MCF 10A (cell line): Measurements from ENCODE around the gene ZNF615. TPM values are rescaled to one million over a fixed set of nuclear protein-coding genes. Genes with fewer than 3 reads are reported as not detected.
A peak's percentile ranks its signal among the peaks of the same experiment; 100 is the strongest.

Source experiments
- BruUV-seq: library from RNA; stranded (reverse); fragments of 400-500 nt; replicated peaks from 2 replicates; lab custom pipeline; 2021; lab: Mats Ljungman, UMichigan
- CTCF ChIA-PET: fragments of 300-600 bp; sonication (Branson Sonifier 250); formaldehyde crosslinking; extraction: SDS; loops from one replicate; lab custom pipeline; 2021; ENCODE audit warnings: antibody characterized with exemption, inconsistent platforms; lab: Yijun Ruan, JAX
- POLR2A ChIA-PET: fragments of 300-600, 350-650 bp; sonication (Branson Sonifier 250); formaldehyde crosslinking; extraction: SDS; loops from one replicate; lab custom pipeline; 2020; ENCODE audit warnings: antibody characterized with exemption, inconsistent platforms; lab: Yijun Ruan, JAX
- DNase-seq: peaks from one replicate; pipeline ENCODE4 v3.0.0-alpha.2; 2018; ENCODE audit not compliant: unreplicated experiment
- H3K27ac Mint-ChIP-seq: one replicate; pipeline ENCODE4 v1.8.0; 2022; ENCODE audit warnings: mild to moderate bottlenecking, low read depth, mixed read lengths; ENCODE audit not compliant: unreplicated experiment
- H3K27me3 Mint-ChIP-seq: one replicate; pipeline ENCODE4 v1.8.0; 2022; ENCODE audit warnings: mixed read lengths; ENCODE audit not compliant: insufficient read depth, unreplicated experiment
- H3K36me3 Mint-ChIP-seq: one replicate; pipeline ENCODE4 v1.8.0; 2022; ENCODE audit warnings: mild to moderate bottlenecking, moderate library complexity, mixed read lengths; ENCODE audit not compliant: insufficient read depth, unreplicated experiment
- H3K4me1 Mint-ChIP-seq: one replicate; pipeline ENCODE4 v1.8.0; 2022; ENCODE audit warnings: mixed read lengths; ENCODE audit not compliant: insufficient read depth, unreplicated experiment
- H3K4me3 Mint-ChIP-seq: one replicate; pipeline ENCODE4 v1.8.0; 2022; ENCODE audit warnings: mild to moderate bottlenecking, moderate library complexity, mixed read lengths; ENCODE audit not compliant: unreplicated experiment
- H3K9me3 Mint-ChIP-seq: one replicate; pipeline ENCODE4 v1.8.0; 2022; ENCODE audit warnings: mixed read lengths; ENCODE audit not compliant: unreplicated experiment
- CTCF ChIP-seq: fragments of 200-600 bp; IDR thresholded peaks from one replicate; pipeline ENCODE4 v1.8.0; 2022; ENCODE audit warnings: antibody characterized with exemption, mild to moderate bottlenecking; ENCODE audit not compliant: unreplicated experiment
- intact Hi-C: fragments of 100-400 bp; cut with micrococcal nuclease; formaldehyde crosslinking; loops from 2 replicates; pipeline ENCODE4 v1.14.1; 2022
- total RNA-seq: library from RNA; stranded (reverse); gene quantifications from 2 replicates; pipeline ENCODE4 v1.2.3, GENCODE V29; 2022

ZNF615 gene
- total RNA-seq, 1 experiment from 2014 or later = 7.3 TPM

- ChIA-PET POLR2A (interaction anchor here (0.7 to 2.9 kb wide), 12 partner anchors 9 to 261 kb away, joined by 3 to 31 read pairs (median 4); partner anchors contain the start of genes PPP2R1A, ZNF350, ZNF432 and ZNF614), CTCF (no interaction called here)
- H3K27me3 Mint-ChIP-seq = no peaks in the 10 kb centered on the region
- peaks cover 8% of the 10 kb centered on the region for H3K4me1 Mint-ChIP-seq
- no peak for TF ChIP-seq CTCF
- H3K27ac Mint-ChIP-seq = peak overlapping the region; percentile 98
- peak overlapping the region; percentile 99 for H3K4me3 Mint-ChIP-seq
- intact Hi-C loops = no loop called here
- no peak for DNase-seq
- peaks cover 32% of the 10 kb centered on the region for H3K36me3 Mint-ChIP-seq
- BruUV-seq = no TSS peak
- peaks cover 19% of the 10 kb centered on the region for H3K9me3 Mint-ChIP-seq
Measured at GRCh38 chr19:52007451-52007805, 583 bp downstream of the ZNF615 start.

- H3K27me3 Mint-ChIP-seq = no peaks in the 10 kb centered on the region
- no TSS peak for BruUV-seq
- intact Hi-C loops = no loop called here
- peaks cover 16% of the 10 kb centered on the region for H3K9me3 Mint-ChIP-seq
- no peak for DNase-seq
- H3K4me3 Mint-ChIP-seq = no peak overlapping the region
- POLR2A ChIA-PET = no interaction called here
- peaks cover 71% of the 10 kb centered on the region for H3K36me3 Mint-ChIP-seq
- CTCF ChIA-PET = no interaction called here
- H3K4me1 Mint-ChIP-seq = no peaks in the 10 kb centered on the region
- no peak overlapping the region for H3K27ac Mint-ChIP-seq
- no peak for TF ChIP-seq CTCF
Measured at GRCh38 chr19:51994048-51994644, 13.9 kb downstream of the ZNF615 start.

- CTCF ChIA-PET = no interaction called here
- Mint-ChIP-seq H3K9me3 (peaks cover 23% of the 10 kb centered on the region), H3K4me1 (no peaks in the 10 kb centered on the region), H3K4me3 (no peak overlapping the region), H3K27ac (no peak overlapping the region), H3K27me3 (no peaks in the 10 kb centered on the region), H3K36me3 (peaks cover 64% of the 10 kb centered on the region)
- POLR2A ChIA-PET = no interaction called here
- BruUV-seq = no TSS peak
- no peak for TF ChIP-seq CTCF
- no peak for DNase-seq
- intact Hi-C loops = no loop called here
Measured at GRCh38 chr19:51993422-51993821, 14.6 kb downstream of the ZNF615 start.

- DNase-seq = peak; percentile 94
- Mint-ChIP-seq H3K27ac (peak within 1 kb of the TSS; percentile 96), H3K9me3 (peaks cover 29% of the 10 kb centered on the region), H3K27me3 (no peaks in the 10 kb centered on the region), H3K4me1 (no peaks in the 10 kb centered on the region), H3K36me3 (peaks cover 22% of the 10 kb centered on the region), H3K4me3 (peak within 1 kb of the TSS; percentile 88)
- POLR2A ChIA-PET = interaction anchor here (0.7 to 1.4 kb wide), 5 partner anchors 19 to 42 kb away, joined by 3 to 7 read pairs (median 4); partner anchors contain the start of genes ZNF614 and ZNF615
- CTCF ChIA-PET = no interaction called here
- BruUV-seq = TSS peak; percentile 65
- TF ChIP-seq CTCF = no peak
- intact Hi-C loops = loop anchor here (1.0 to 2.0 kb wide), 2 partner anchors 60 to 153 kb away; partner anchors contain the start of genes ZNF613 and ZNF616
Measured at GRCh38 chr19:51986309-51987291, 21.4 kb downstream of the ZNF615 start, which contains the start of gene ZNF350. ZNF350 (minus strand) TSS chr19:51986840; CDS start chr19:51974360, 12,480 bp downstream.
